OCI-LY7 (cell line): ENCODE measurements around the gene SERINC5. TPM values are rescaled to one million over a fixed set of nuclear protein-coding genes. Genes with fewer than 3 reads are reported as not detected.

Source experiments
- BruUV-seq: library from RNA; stranded (reverse); fragments of 400-500 nt; replicated peaks from 2 replicates; lab custom pipeline; 2021; lab: Mats Ljungman, UMichigan
- CTCF ChIA-PET: fragments of 300-600 bp; sonication (Branson Sonifier 250); formaldehyde crosslinking; loops from one replicate; lab custom pipeline; 2022; ENCODE audit warnings: antibody characterized with exemption; ENCODE audit not compliant: unreplicated experiment; lab: Charles Lee
- POLR2A ChIA-PET: fragments of 300-600 bp; sonication (Branson Sonifier 250); formaldehyde crosslinking; loops from one replicate; lab custom pipeline; 2022; ENCODE audit warnings: antibody characterized with exemption; lab: Charles Lee
- DNase-seq: peaks from one replicate; pipeline ENCODE4 v3.0.0-alpha.2; 2015; ENCODE audit warnings: low spot score
- H2AFZ ChIP-seq: fragments of 200-600 bp; sonication (generic), shearing (Covaris generic); 2 replicates; pipeline ENCODE4 v1.6.1; 2014; ENCODE audit warnings: mild to moderate bottlenecking, antibody characterized with exemption, low read length, moderate library complexity
- H3K27ac ChIP-seq: fragments of 200-600 bp; sonication (generic); 2 replicates; pipeline ENCODE4 v1.5.1; 2014; ENCODE audit warnings: mixed run types, low read depth, mild to moderate bottlenecking, moderate library complexity, low read length, inconsistent platforms; ENCODE audit not compliant: poor library complexity, severe bottlenecking
- H3K36me3 ChIP-seq: fragments of 200-600 bp; sonication (generic); 2 replicates; pipeline ENCODE4 v1.6.1; 2014; ENCODE audit warnings: mild to moderate bottlenecking, antibody characterized with exemption, low read length, moderate library complexity, mixed read lengths; ENCODE audit not compliant: insufficient read depth
- H3K4me1 ChIP-seq: fragments of 200-600 bp; sonication (generic); 2 replicates; pipeline ENCODE4 v1.5.1; 2014; ENCODE audit warnings: mild to moderate bottlenecking, low read length; ENCODE audit not compliant: insufficient read depth, poor library complexity, severe bottlenecking
- H3K4me2 ChIP-seq: fragments of 200-600 bp; sonication (generic); 2 replicates; pipeline ENCODE4 v1.6.1; 2014; ENCODE audit warnings: mild to moderate bottlenecking, low read length
- H3K4me3 ChIP-seq: fragments of 200-600 bp; sonication (generic); 2 replicates; pipeline ENCODE4 v1.5.1; 2014; ENCODE audit warnings: mild to moderate bottlenecking, low read depth, low read length; ENCODE audit not compliant: poor library complexity, severe bottlenecking
- H3K79me2 ChIP-seq: fragments of 200-600 bp; sonication (generic); 2 replicates; pipeline ENCODE4 v1.6.1; 2016; ENCODE audit warnings: low read depth, mild to moderate bottlenecking, low read length, moderate library complexity, mixed read lengths; ENCODE audit not compliant: insufficient read depth
- H3K9me2 ChIP-seq: fragments of 200-600 bp; sonication (generic); 2 replicates; pipeline ENCODE4 v1.6.1; 2016; ENCODE audit warnings: mild to moderate bottlenecking, low read length, mixed read lengths; ENCODE audit not compliant: insufficient read depth
- H3K9me3 ChIP-seq: fragments of 200-600 bp; sonication (generic); 2 replicates; pipeline ENCODE4 v1.6.1; 2014; ENCODE audit warnings: mild to moderate bottlenecking, mixed run types, low read length, mixed read lengths
- H4K20me1 ChIP-seq: fragments of 200-600 bp; sonication (generic); 2 replicates; pipeline ENCODE4 v1.6.1; 2014; ENCODE audit warnings: mild to moderate bottlenecking, antibody characterized with exemption, low read length, moderate library complexity, mixed read lengths; ENCODE audit not compliant: insufficient read depth
- CTCF ChIP-seq: fragments of 200-600 bp; sonication (generic); conservative IDR thresholded peaks from 2 replicates; pipeline ENCODE4 v1.5.1; 2014; ENCODE audit warnings: mild to moderate bottlenecking, antibody characterized with exemption, low read length, moderate library complexity, mixed read lengths
- EZH2phosphoT487 ChIP-seq: fragments of 200-600 bp; sonication (generic); IDR thresholded peaks from 2 replicates; pipeline ENCODE4 v1.6.1; 2018; ENCODE audit warnings: low read depth, borderline replicate concordance, mild to moderate bottlenecking, mixed run types, antibody characterized with exemption, low read length, moderate library complexity, mixed read lengths
- intact Hi-C: fragments of 100-400 bp; cut with micrococcal nuclease; formaldehyde crosslinking; loops from one replicate; pipeline ENCODE4 v1.10.0; 2022; ENCODE audit not compliant: unreplicated experiment
- total RNA-seq, 2 experiments: library from RNA; depleted of rRNA in 1 of 2; stranded (reverse); fragments of >200 nt in 1 of 2; shearing (Covaris generic) in 1 of 2; gene quantifications; 2 replicates each; pipeline ENCODE4 v1.2.3, GENCODE V29; 2014 to 2022

Gene SERINC5
- total RNA-seq, 2 experiments from 2014 or later = 31.2 to 87.9 TPM

DNA sequence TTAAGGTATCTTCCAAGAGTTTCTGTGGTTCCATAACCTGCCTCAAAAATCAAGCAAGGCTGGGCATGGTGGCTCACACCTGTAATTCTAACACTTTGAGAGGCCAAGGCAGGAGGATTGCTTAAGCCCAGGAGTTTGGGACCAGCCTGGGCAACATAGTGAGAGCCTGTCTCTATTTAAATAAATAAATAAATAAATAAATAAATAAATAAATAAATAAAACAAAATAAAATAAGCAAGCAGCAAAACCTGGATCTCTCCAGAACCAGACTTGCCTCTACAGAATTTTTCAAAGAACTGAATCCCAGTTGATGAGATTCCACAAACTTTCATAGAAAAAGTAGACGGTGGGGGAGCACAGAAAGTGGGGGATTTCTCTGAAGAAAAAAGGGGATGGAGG lies 12.3 kb downstream of the SERINC5 start:
- Histone ChIP-seq H3K36me3 (peaks cover 69% of the 10 kb centered on the region), H3K4me1 (peaks cover 53% of the 10 kb centered on the region), H3K4me2 (no peak overlapping the region), H3K9me2 (no peaks in the 10 kb centered on the region), H3K9me3 (peaks cover 41% of the 10 kb centered on the region), H3K4me3 (no peak overlapping the region), H3K79me2 (peaks cover 97% of the 10 kb centered on the region), H4K20me1 (peaks cover 4% of the 10 kb centered on the region; the same call in 1 of the 2 replicates), H2AFZ (no peak overlapping the region), H3K27ac (no peak overlapping the region)
- DNase-seq = no peak
- BruUV-seq = no TSS peak
- POLR2A ChIA-PET = interaction anchor here (0.6 kb wide), 1 partner anchor 12 kb away, joined by 4 read pairs; the partner anchor contains the start of gene SERINC5
- TF ChIP-seq CTCF = no peak
- no peak for TF ChIP-seq EZH2phosphoT487
- CTCF ChIA-PET = no interaction called here
- intact Hi-C loops = no loop called here

GRCh38 chr5:80242849-80243248 lies 13.0 kb downstream of the SERINC5 start:
- intact Hi-C loops = no loop called here
- no TSS peak for BruUV-seq
- CTCF ChIA-PET = no interaction called here

More at GRCh38 chr5:80242849-80243248, 13.0 kb downstream of the SERINC5 start:
- POLR2A ChIA-PET = interaction anchor here (0.6 to 0.9 kb wide), 2 partner anchors 13 to 1504 kb away, joined by 3 read pairs; partner anchors contain the start of gene SERINC5
- no peak overlapping the region for H2AFZ ChIP-seq
- H3K9me3 ChIP-seq = peaks cover 41% of the 10 kb centered on the region
- H4K20me1 ChIP-seq = peaks cover 4% of the 10 kb centered on the region; the same call in 1 of the 2 replicates
- H3K79me2 ChIP-seq = peaks cover 97% of the 10 kb centered on the region
- H3K4me2 ChIP-seq = no peak overlapping the region
- no peak overlapping the region for H3K27ac ChIP-seq
- peaks cover 75% of the 10 kb centered on the region for H3K36me3 ChIP-seq
- H3K4me3 ChIP-seq = no peak overlapping the region
- peak; percentile 32 for DNase-seq
- H3K4me1 ChIP-seq = peaks cover 53% of the 10 kb centered on the region
- TF ChIP-seq EZH2phosphoT487 (no peak), CTCF (no peak)
- H3K9me2 ChIP-seq = no peaks in the 10 kb centered on the region
